Measurements from ENCODE around the gene TMEM132D. TPM values are rescaled to one million over a fixed set of nuclear protein-coding genes. Genes with fewer than 3 reads are reported as not detected.

Gene TMEM132D
- total RNA-seq, 1 experiment from 2014 or later, result not detected

- CTCF ChIA-PET, result no interaction called here
- in situ Hi-C loops (cut with HindIII; ENCODE audit: low pct_unique_long_range_greater_than_20kb, low sequenced_read_pairs) (no loop called here), intact Hi-C loops (cut with micrococcal nuclease; ENCODE audit: unreplicated experiment) (no loop called here)
- TF ChIP-seq POLR2AphosphoS5 (IDR thresholded peaks at IDR 0.05; ENCODE audit: low read depth, low read length), result no peak
- no peak for TF ChIP-seq SIN3A (IDR thresholded peaks at IDR 0.05; ENCODE audit: borderline replicate concordance, insufficient read depth, low read depth, low read length)
- TF ChIP-seq CTCF (IDR thresholded peaks at IDR 0.05), result no peak
- no peak for TF ChIP-seq TCF7L2 (IDR thresholded peaks at IDR 0.05; ENCODE audit: low read depth, low read length)
- no peak for TF ChIP-seq REST (IDR thresholded peaks at IDR 0.05; ENCODE audit: insufficient read depth in 1 of 2, low read depth in 2 of 2, low read length in 1 of 2)
- no peaks in the 10 kb centered on the region for H3K4me1 ChIP-seq (ENCODE audit: control insufficient read depth, insufficient read depth, low read length)
- H3K9me3 ChIP-seq (ENCODE audit: control insufficient read depth, insufficient read depth, low read depth, low read length), result no peaks in the 10 kb centered on the region
- no peak overlapping the region for H3K4me3 ChIP-seq (ENCODE audit: low read depth in 2 of 2, low read length in 2 of 2)
- H3K27ac ChIP-seq (ENCODE audit: low read length), result no peak overlapping the region
- no peak for DNase-seq (ENCODE audit: low read depth, low spot score)
- H3K27me3 ChIP-seq (ENCODE audit: control insufficient read depth, insufficient read depth, low read length), result peaks cover 2% of the 10 kb centered on the region; the same call in 1 of the 2 replicates
- no peak for ATAC-seq
- no peaks in the 10 kb centered on the region for H3K36me3 ChIP-seq (ENCODE audit: control insufficient read depth, insufficient read depth, low read length)
- POLR2A ChIA-PET, result no interaction called here
- no TSS peak for BruUV-seq (replicated peaks)
Measured at GRCh38 chr12:129847063-129847462, 56.8 kb downstream of the TMEM132D start.

- Histone ChIP-seq H3K27ac (ENCODE audit: low read length) (no peak overlapping the region), H3K4me1 (ENCODE audit: control insufficient read depth, insufficient read depth, low read length) (no peaks in the 10 kb centered on the region), H3K4me3 (ENCODE audit: low read depth in 2 of 2, low read length in 2 of 2) (no peak overlapping the region), H3K36me3 (ENCODE audit: control insufficient read depth, insufficient read depth, low read length) (no peaks in the 10 kb centered on the region), H3K9me3 (ENCODE audit: control insufficient read depth, insufficient read depth, low read depth, low read length) (no peaks in the 10 kb centered on the region), H3K27me3 (ENCODE audit: control insufficient read depth, insufficient read depth, low read length) (peaks cover 2% of the 10 kb centered on the region; the same call in 1 of the 2 replicates)
- CTCF ChIA-PET, result no interaction called here
- ATAC-seq (no peak), DNase-seq (ENCODE audit: low read depth, low spot score) (no peak)
- no peak for TF ChIP-seq CTCF (IDR thresholded peaks at IDR 0.05)
- no peak for TF ChIP-seq POLR2AphosphoS5 (IDR thresholded peaks at IDR 0.05; ENCODE audit: low read depth, low read length)
- TF ChIP-seq REST (IDR thresholded peaks at IDR 0.05; ENCODE audit: insufficient read depth in 1 of 2, low read depth in 2 of 2, low read length in 1 of 2), result no peak
- TF ChIP-seq TCF7L2 (IDR thresholded peaks at IDR 0.05; ENCODE audit: low read depth, low read length), result no peak
- TF ChIP-seq SIN3A (IDR thresholded peaks at IDR 0.05; ENCODE audit: borderline replicate concordance, insufficient read depth, low read depth, low read length), result no peak
- POLR2A ChIA-PET, result no interaction called here
- BruUV-seq (replicated peaks), result no TSS peak
- intact Hi-C loops (cut with micrococcal nuclease; ENCODE audit: unreplicated experiment) (no loop called here), in situ Hi-C loops (cut with HindIII; ENCODE audit: low pct_unique_long_range_greater_than_20kb, low sequenced_read_pairs) (no loop called here)
Measured at GRCh38 chr12:129844662-129845220, 59.1 kb downstream of the TMEM132D start.
